Lower leg skin (tissue), 4 donors: ENCODE results near the gene STX5. TPM values are rescaled to one million over a fixed set of nuclear protein-coding genes. Genes with fewer than 3 reads are reported as not detected.

Experiments used
- DNase-seq, 2 donors: peaks; one replicate each; pipeline ENCODE4 v3.0.0-alpha.2; 2019; ENCODE audit warnings: low spot score in 2 of 2
- H3K4me3 ChIP-seq: fragments of 200-600 bp; sonication (generic); 2 replicates; pipeline ENCODE4 v1.5.1; 2017; ENCODE audit warnings: mild to moderate bottlenecking, low read depth; ENCODE audit not compliant: poor library complexity, severe bottlenecking
- POLR2A ChIP-seq, 2 donors: fragments of 450-650 bp; IDR thresholded peaks; one replicate each; pipeline ENCODE4 v1.6.1; 2016 to 2017; ENCODE audit warnings: antibody characterized with exemption in 2 of 2, mild to moderate bottlenecking in 1 of 2, moderate library complexity in 1 of 2
- WGBS, 2 donors: methylation state at CpG; one replicate each; pipeline ENCODE4 v1.1.5; 2018; 5-methylcytosine and 5-hydroxymethylcytosine counted together
- intact Hi-C: fragments of 100-400 bp; cut with DNase I; formaldehyde crosslinking; loops from one replicate; pipeline ENCODE4 v1.15.0; 2023; ENCODE audit warnings: low total_unique reads
- total RNA-seq, 4 donors: library from RNA; depleted of rRNA; stranded (reverse); fragments of >200 nt; gene quantifications; one replicate each; pipeline ENCODE4 v1.1.0, GENCODE V29; 2016
- TF ChIP-seq, protein P1 (sequence below), 3 donors: fragments of 450-650 bp; IDR thresholded peaks; one replicate each; pipeline ENCODE4 v1.5.1; 2016; ENCODE audit warnings: antibody characterized with exemption in 3 of 3, mild to moderate bottlenecking in 3 of 3, moderate library complexity in 2 of 3

STX5 gene
- 10 to 100 TPM; 30.0 to 47.4 (median 38.4) TPM for total RNA-seq

- whole genome bisulfite sequencing, 2 donors = 0% methylated on average over 49 to 61 of the region's 65 CpGs
- peak within 1 kb of the TSS; percentile 88 for H3K4me3 ChIP-seq
- DNase-seq = peak; percentile 100
- peak in 1 of 2 donors; percentile 50 for TF ChIP-seq POLR2A (IDR thresholded peaks at IDR 0.05)
- TF ChIP-seq, protein P1, sequence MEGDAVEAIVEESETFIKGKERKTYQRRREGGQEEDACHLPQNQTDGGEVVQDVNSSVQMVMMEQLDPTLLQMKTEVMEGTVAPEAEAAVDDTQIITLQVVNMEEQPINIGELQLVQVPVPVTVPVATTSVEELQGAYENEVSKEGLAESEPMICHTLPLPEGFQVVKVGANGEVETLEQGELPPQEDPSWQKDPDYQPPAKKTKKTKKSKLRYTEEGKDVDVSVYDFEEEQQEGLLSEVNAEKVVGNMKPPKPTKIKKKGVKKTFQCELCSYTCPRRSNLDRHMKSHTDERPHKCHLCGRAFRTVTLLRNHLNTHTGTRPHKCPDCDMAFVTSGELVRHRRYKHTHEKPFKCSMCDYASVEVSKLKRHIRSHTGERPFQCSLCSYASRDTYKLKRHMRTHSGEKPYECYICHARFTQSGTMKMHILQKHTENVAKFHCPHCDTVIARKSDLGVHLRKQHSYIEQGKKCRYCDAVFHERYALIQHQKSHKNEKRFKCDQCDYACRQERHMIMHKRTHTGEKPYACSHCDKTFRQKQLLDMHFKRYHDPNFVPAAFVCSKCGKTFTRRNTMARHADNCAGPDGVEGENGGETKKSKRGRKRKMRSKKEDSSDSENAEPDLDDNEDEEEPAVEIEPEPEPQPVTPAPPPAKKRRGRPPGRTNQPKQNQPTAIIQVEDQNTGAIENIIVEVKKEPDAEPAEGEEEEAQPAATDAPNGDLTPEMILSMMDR (IDR thresholded peaks at IDR 0.05) = no peak
- intact Hi-C loops = no loop called here
These were observed at the start of gene STX5 for GRCh38 chr11:62831520-62832335. Gene STX5, minus strand, starts transcription at chr11:62832051. Its CDS starts 808 bp downstream, at chr11:62831243.

DNA sequence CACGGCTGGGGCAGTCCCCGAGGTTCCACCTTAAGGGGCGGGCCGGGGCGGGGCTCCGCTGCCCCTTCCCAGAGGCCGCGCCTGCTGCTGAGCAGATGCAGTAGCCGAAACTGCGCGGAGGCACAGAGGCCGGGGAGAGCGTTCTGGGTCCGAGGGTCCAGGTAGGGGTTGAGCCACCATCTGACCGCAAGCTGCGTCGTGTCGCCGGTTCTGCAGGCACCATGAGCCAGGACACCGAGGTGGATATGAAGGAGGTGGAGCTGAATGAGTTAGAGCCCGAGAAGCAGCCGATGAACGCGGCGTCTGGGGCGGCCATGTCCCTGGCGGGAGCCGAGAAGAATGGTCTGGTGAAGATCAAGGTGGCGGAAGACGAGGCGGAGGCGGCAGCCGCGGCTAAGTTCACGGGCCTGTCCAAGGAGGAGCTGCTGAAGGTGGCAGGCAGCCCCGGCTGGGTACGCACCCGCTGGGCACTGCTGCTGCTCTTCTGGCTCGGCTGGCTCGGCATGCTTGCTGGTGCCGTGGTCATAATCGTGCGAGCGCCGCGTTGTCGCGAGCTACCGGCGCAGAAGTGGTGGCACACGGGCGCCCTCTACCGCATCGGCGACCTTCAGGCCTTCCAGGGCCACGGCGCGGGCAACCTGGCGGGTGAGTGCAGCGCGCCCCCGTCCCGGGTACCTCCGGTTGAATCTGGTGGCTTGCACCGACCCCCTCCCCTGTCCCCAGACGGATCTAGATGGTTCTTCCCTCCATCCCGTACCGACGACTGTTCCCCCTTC is 49.1 kb upstream of the STX5 start, which contains the start of gene SLC3A2:
Gene SLC3A2, plus strand, starts transcription at position 94 of the 776 bp plus-strand sequence. Its CDS starts 128 bp downstream, at position 222.
- intact Hi-C loops = no loop called here
- WGBS, 2 donors = 0 to 1% methylated on average over 38 to 52 of the region's 69 CpGs
- peak; percentile 84 to 98 for DNase-seq
- TF ChIP-seq POLR2A (IDR thresholded peaks at IDR 0.05) = peak in 1 of 2 donors; percentile 97
- TF ChIP-seq, protein P1 (IDR thresholded peaks at IDR 0.05) = no peak
- peak within 1 kb of the TSS; percentile 96 for H3K4me3 ChIP-seq

- H3K4me3 ChIP-seq = peak overlapping the region; percentile 96
- intact Hi-C loops = no loop called here
- WGBS, 2 donors = 1 to 2% methylated on average over 16 of the region's 16 CpGs
- TF ChIP-seq, protein P1 (IDR thresholded peaks at IDR 0.05) = no peak
- TF ChIP-seq POLR2A (IDR thresholded peaks at IDR 0.05) = no peak
- DNase-seq = peak in 1 of 2 donors; percentile 90
These were observed 48.5 kb upstream of the STX5 start for GRCh38 chr11:62880231-62880802.

- TF ChIP-seq POLR2A (IDR thresholded peaks at IDR 0.05) = no peak
- TF ChIP-seq, protein P1 (IDR thresholded peaks at IDR 0.05) = no peak
- H3K4me3 ChIP-seq = no peak overlapping the region
- 40 to 45% methylated on average over 7 of the region's 7 CpGs for WGBS, 2 donors
- intact Hi-C loops = no loop called here
- DNase-seq = peak in 1 of 2 donors; percentile 74
These were observed 47.6 kb upstream of the STX5 start for GRCh38 chr11:62879235-62879978.

GRCh38 chr11:62876712-62877111 is 44.9 kb upstream of the STX5 start:
- intact Hi-C loops = no loop called here
- TF ChIP-seq POLR2A (IDR thresholded peaks at IDR 0.05) = no peak
- TF ChIP-seq, protein P1 (IDR thresholded peaks at IDR 0.05) = no peak
- WGBS, 2 donors = 54 to 74% methylated on average over 6 of the region's 6 CpGs
- DNase-seq = no peak
- no peak overlapping the region for H3K4me3 ChIP-seq
